Measurements from ENCODE around the gene OR10G7.
A peak's percentile ranks its signal among the peaks of the same experiment; 100 is the strongest.

OR10G7 gene

GRCh38 chr11:124075492-124075840 is 34.3 kb upstream of the OR10G7 start:
- H3K9me3 Mint-ChIP-seq, result no peaks in the 10 kb centered on the region
- H3K4me1 Mint-ChIP-seq, result peaks cover 7% of the 10 kb centered on the region
- no peak overlapping the region for H3K27ac Mint-ChIP-seq
- peaks cover 9% of the 10 kb centered on the region for H3K27me3 Mint-ChIP-seq (ENCODE audit: low read depth, poor library complexity)
- H3K36me3 Mint-ChIP-seq (ENCODE audit: low read depth), result no peaks in the 10 kb centered on the region
- no peak for TF ChIP-seq CTCF (IDR thresholded peaks at IDR 0.05)
- no peak overlapping the region for H3K4me3 Mint-ChIP-seq
- DNase-seq, result no peak

GRCh38 chr11:124074554-124074953 is 33.4 kb upstream of the OR10G7 start:
- no peaks in the 10 kb centered on the region for H3K9me3 Mint-ChIP-seq
- DNase-seq, result no peak
- H3K4me1 Mint-ChIP-seq, result peaks cover 9% of the 10 kb centered on the region
- H3K27ac Mint-ChIP-seq, result no peak overlapping the region
- H3K27me3 Mint-ChIP-seq (ENCODE audit: low read depth, poor library complexity), result peaks cover 17% of the 10 kb centered on the region
- H3K36me3 Mint-ChIP-seq (ENCODE audit: low read depth), result no peaks in the 10 kb centered on the region
- no peak overlapping the region for H3K4me3 Mint-ChIP-seq
- TF ChIP-seq CTCF (IDR thresholded peaks at IDR 0.05), result no peak

- no peaks in the 10 kb centered on the region for H3K9me3 Mint-ChIP-seq
- H3K4me1 Mint-ChIP-seq, result peaks cover 4% of the 10 kb centered on the region
- H3K27ac Mint-ChIP-seq, result no peak overlapping the region
- H3K36me3 Mint-ChIP-seq (ENCODE audit: low read depth), result no peaks in the 10 kb centered on the region
- DNase-seq, result no peak
- peaks cover 32% of the 10 kb centered on the region for H3K27me3 Mint-ChIP-seq (ENCODE audit: low read depth, poor library complexity)
- no peak overlapping the region for H3K4me3 Mint-ChIP-seq
- no peak for TF ChIP-seq CTCF (IDR thresholded peaks at IDR 0.05)
These were observed 31.0 kb upstream of the OR10G7 start for GRCh38 chr11:124072147-124072546.

DNA sequence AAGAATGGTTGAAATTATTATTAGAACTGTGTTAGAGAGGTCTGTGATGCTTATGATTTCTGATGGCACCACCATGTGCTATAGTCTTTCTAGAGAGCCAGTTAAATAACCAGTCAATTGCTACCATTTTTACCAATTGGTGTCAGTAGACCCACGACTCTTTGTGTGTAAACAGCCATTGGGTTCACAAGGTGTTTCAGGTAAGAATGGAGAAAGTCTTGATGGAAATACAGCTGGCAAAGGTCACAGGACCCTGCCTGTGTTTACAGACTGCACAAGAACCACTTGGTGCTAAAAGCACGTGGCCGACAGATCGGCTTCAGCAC is 30.5 kb upstream of the OR10G7 start:
- Mint-ChIP-seq H3K27me3 (ENCODE audit: low read depth, poor library complexity) (peaks cover 31% of the 10 kb centered on the region), H3K4me1 (peaks cover 4% of the 10 kb centered on the region), H3K9me3 (no peaks in the 10 kb centered on the region), H3K36me3 (ENCODE audit: low read depth) (no peaks in the 10 kb centered on the region), H3K4me3 (no peak overlapping the region), H3K27ac (no peak overlapping the region)
- TF ChIP-seq CTCF (IDR thresholded peaks at IDR 0.05), result no peak
- no peak for DNase-seq

DNA sequence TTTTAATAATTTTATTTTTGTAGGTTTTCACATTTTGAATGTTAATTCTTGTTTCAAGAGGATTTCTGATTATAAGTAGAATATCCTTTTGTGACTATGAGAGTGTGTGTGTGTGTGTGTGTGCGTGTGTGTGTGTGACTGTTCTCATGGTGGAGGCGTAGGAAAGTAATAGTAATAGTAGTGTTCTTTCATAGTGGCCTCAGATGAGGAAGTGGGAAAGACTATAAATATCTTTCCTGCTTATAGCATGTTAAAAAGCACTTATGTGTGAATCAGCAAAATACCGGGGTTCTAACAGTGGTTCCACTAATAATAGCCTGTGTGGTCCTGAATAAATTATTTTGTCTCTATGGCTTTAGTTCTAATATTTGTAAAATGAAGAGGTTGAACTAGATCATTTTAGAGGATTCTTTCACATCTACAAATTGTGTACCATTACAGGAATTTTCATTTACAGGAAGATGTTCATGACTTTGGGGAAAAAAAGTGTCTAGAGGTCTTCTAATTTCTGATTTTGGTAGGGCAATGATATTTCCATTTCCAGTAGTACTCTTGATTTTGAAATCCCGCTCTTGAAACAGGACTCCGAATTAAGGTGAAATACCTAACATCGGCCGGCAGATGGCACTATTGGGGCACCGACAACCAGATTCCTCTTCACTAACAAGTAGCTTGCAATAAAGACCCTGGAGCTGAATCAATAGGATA is 29.9 kb upstream of the OR10G7 start:
- peak; percentile 82 for TF ChIP-seq CTCF (IDR thresholded peaks at IDR 0.05)
- Mint-ChIP-seq H3K36me3 (ENCODE audit: low read depth) (no peaks in the 10 kb centered on the region), H3K9me3 (no peaks in the 10 kb centered on the region), H3K4me3 (no peak overlapping the region), H3K4me1 (peaks cover 4% of the 10 kb centered on the region), H3K27ac (no peak overlapping the region), H3K27me3 (ENCODE audit: low read depth, poor library complexity) (peaks cover 30% of the 10 kb centered on the region)
- DNase-seq, result peak; percentile 77

All from nephron progenitor cell (in vitro differentiated cells).